NCI-H1092 treated with DMSO at 0.1 percent for 48 hours (cell line): ENCODE data around the gene WDR27.

Experiments used
- DNase-seq: peaks from one replicate; lab custom pipeline; 2025; lab: John Stamatoyannopoulos, UW

The WDR27 gene

DNA sequence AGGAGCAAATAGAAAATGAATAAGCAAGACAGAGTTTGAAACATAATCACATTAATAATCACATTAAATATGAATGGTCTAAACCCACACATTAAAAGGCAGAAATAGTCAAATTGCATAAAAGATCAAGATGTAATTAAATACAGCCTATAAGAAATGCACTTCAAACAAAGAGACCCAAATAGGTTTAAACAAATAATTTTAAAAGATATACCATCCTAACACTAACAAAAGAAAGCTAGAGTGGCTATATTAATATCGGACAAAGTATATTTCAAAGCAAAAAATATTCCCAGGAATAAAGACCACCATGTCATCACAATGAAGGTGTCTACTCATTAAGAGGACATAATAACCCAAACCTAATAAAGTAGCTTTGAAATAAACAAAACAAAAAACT, 140.2 kb downstream of the WDR27 start:
- DNase-seq: no peak

DNA sequence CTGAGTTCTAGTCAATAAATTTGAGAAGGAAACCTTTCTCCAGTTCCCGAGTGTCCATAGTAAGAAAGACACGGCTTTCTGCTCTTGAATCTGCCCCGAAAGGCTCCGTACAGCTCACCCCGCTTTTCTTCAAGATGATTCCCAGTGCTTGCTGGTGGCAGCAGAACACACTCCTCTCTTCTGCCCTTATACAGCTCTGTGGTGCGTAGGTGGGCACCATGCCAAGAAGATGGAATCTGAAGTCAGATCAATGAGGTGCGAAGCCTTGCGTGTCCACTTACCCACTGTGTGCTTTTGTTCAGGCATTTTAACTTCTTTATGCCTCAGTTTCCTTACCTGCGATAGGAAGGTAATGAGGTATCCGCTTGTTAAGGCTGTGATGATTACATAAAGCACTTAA, 142.2 kb downstream of the WDR27 start:
- no peak for DNase-seq

DNA sequence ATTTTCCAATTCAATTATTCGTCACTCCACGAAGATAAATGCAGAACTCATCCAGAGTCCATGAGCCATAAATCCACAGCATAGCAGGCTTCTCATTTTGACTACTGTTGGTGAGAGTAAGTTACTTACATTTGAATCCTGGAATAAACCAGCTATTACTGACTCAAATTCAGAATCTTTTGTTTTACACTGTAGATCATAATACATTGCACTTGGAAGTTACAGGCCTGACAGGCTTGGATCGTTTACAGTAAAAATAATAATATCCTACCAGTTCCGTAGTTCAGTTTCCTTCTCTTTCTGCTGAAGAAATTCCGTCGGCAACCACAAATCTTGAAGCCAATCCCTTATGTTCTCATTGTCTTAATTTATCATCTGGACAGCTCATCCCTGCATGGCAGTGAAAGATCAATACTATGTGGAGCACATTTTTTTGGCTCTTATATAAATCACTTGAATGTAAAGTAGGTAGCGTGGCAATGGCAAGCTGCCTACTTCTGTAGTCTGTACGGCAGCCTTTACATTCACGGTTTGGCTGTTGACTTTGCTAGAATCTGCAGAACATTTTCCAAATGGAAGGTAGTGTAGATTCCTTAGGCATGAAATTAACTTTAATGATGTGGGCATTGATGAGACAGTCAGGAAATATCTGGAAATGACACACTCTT, 142.9 kb downstream of the WDR27 start:
- no peak for DNase-seq

DNA sequence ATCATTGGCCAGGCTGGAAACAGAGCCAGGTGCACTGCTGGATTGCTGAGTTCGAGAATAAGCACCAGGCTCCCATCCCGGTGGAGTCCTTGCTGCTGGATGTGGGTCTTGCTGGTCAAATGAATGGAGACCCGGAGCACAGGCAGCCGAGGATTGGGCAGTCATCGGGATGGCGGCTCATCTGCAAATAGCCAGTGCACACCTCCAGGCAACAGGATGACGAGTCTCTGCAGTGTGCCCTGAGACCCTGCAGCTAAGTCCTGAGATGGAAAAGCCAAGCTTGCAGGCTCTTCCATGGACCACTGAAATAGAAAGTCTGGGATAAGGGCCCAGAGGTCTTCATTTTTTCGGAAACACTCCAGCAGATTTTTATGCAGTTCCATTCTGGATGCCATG, 143.5 kb downstream of the WDR27 start:
- DNase-seq: no peak

DNA sequence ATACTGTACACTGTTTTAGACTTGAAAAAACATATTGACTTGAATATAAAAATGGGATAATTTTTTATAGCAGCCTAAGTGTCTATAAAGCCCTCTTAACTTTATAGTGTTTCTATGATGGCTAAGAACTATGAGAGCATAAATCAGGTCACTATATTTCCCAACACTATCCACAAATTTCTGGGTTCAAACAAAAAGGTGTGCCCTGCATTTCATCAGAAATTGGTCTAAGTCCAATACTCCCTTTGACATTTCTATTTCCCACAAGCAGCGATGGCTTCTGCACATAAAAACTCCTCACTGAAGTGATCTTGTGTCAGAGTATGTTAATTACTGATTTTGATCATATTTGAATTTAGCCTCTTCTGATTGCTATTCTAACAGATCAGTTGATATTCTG, 143.9 kb downstream of the WDR27 start:
- DNase-seq: no peak

DNA sequence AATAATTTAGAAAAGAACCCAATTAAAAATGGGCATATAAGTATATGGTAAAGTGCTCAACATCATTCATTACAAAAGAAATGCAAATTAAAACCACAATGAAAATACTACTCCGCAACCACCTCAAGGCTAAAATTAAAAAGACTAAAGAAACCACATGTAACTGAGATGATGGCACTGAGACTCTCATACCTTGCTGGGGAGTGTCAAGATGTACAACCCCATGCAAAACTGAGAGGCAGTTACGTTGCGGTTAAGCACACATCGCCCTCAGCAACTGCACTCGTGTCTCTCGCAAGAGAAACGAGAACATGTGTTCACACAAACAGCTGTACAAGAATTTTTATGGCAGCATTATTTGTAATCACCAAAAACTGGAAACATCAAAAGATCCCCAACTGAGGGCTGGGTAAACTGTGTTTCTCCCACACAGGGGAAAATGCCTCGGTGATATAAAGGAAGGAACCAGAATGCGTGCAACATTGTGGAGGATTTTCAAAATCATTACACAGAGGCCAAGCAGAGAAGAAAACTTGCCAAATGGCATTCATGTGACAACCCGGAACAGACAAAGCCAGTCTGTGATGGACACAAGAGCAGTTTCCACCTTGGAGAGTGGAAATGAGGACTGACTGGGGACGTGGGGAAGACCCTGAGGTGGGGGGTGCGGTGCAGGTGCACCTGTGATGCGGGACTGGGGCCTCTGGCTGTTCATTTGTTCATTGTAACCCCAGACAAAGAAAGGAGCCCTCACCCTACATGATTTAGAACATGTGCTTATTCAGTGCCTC, 144.9 kb downstream of the WDR27 start:
- no peak for DNase-seq

DNA sequence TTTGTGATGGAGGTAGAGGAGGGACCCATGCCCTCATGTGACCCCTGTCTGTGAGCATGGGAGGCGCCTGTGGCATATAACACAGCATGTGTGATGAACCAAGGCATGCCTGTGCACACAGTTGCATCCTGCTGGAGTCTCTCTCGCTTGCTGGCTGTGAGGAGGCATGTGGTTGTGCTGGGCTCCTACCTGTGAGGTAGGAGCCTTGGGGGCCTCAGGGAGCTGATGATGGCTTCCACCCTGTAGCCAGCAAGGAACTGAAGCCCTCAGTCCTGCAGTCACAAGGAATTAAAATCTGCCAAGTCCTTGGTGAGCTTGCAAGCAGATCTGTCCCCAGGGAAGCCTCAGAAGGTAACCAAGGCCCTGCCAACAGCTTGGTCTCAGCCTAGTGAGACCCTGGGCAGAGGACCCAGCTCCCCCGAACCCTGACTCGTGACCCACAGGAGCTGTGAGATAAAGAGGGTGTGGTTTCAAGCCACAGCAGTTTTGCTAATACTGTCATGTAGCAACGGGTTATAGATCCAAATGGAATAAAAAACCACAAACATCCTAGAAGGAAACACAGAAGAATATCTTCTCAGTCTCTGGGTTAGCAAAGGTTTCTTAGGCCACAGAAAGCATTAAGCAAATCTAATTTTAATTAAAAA, 145.7 kb downstream of the WDR27 start:
- DNase-seq: no peak

DNA sequence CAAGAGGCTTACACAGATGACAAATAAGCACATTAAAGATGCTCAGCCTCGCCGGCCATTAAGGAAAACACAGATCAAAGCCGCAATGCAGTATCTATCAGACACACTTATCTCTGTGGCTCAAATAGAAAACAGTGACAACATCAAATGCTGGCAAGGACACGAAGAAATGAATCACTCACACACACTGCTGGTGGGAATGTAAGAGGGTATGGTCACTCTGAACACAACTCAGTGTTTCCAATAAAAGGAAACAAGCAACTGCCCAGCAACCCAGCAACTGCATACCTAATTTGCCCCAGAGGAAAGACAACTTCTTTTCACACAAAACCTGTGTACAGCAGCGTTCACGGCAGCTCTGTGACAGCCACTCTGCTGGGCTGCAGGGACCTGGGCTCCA, 155.8 kb downstream of the WDR27 start:
- DNase-seq: no peak

DNA sequence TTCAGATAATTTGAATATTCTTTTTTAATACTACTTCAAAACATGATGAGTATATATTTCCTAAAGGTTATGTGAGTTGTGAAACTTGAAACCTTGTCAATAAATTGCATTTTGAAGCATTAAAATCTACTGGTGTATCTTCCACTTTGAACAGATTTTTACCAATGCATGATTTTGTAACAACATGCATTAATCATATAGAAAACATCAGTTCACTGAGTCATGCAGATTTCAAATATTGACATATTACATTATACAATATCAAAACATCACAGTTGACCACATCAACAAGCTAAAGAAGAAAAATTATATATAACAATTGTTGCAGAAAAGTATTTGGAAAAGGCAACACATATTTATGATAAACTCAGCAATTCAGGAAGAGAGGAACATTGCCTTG, 158.1 kb downstream of the WDR27 start:
- no peak for DNase-seq

DNA sequence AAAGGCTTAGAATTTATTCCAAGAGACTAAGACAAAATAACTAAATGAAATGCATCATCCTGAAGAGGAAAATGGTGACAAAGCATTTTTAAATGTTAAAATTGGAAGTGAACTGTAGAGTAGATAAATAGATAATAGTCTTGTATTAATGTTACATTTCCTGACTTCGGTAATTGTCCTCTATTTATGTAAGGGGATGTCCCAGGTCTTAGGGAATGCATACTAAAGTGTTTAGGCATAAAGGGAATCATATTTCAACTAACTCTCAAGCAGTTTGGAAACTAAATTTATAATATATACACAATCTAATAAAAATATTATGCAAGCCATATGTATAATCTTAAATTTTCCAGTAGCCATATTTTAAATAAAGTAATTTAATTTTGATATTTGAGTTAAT, 159.3 kb downstream of the WDR27 start:
- no peak for DNase-seq

DNA sequence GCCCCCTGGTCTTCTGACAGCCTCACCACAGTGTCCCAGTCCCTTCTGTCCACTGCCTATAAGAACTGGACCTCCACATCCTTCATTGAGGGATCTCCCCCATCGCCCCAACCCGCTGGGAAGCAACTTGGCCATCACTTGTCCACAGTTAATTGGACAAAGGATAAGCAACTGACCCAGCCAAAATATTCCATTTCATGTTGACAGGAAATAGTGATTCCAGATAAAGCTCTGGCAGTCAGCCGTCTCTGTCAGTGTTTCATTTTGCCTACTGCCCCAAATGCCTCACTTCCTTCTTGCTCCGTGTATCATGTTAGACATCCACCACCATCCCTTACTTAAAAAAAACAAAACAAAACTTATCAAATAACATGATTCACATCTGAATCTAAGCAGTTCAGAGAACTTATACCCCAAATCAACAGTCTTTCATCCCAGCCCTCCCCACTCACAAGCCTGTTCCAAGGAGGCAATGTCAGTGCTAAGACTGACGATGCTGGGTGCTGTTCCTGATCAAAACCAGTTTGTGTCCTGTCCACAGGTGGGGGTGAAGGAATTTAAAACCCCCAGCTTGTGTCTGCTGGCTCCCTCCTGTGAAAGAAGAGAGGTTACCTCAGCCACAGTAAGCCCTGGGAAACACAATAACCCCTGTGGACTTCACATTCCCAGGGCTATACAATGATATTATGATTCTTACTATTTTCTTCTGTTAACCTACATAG, 162.5 kb downstream of the WDR27 start:
- no peak for DNase-seq

DNA sequence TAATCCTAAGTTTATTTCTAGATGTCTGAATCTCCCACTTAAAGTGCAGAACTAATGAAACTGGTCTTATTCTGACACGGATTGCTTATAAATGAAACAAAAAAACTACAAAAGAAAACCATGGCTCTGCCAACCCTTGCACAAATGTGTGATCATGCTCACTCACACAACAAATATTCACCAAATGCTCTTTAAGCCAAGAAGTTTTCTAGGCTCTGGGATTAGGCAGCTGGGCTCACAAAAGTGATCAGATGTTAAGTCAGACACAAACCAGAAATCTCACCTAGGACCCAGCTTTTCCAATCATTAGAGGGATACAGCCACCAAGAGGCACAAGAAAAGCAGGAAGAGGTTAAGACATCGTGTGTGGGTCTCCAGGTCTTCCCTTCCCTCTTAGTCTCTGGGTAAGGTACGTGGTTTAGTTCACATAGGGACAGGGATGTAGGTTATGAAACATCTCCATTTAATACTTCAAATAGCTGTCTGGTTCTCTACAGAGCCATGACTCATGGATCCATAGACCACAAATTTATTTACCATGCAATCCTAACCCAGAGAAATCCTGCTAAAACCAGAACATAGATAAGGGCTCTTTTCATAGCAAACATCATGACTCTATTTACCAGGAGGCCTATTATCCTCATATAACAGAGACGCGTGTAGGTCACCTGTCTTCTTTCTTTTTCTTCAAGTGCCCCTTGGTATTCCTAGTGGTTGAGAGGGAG, 165.2 kb downstream of the WDR27 start:
- no peak for DNase-seq

DNA sequence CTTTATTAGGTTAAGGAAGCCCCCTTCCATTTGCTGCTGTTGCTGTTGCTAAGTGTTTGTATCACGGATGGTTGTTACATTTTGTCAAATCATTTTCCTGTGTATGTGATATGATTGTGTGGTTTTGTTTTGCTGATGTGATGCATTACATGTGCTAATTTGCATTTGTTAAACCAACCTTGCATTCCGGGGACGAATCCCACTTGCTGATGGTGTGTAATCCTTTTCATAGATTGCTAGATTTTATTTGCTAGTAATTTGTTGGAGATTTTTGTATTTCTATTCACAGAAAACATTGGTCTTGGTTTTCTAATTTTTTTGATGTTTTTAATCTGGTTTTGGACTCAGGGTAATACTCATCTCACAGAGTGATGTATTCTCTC, 167.8 kb downstream of the WDR27 start:
- DNase-seq: no peak

DNA sequence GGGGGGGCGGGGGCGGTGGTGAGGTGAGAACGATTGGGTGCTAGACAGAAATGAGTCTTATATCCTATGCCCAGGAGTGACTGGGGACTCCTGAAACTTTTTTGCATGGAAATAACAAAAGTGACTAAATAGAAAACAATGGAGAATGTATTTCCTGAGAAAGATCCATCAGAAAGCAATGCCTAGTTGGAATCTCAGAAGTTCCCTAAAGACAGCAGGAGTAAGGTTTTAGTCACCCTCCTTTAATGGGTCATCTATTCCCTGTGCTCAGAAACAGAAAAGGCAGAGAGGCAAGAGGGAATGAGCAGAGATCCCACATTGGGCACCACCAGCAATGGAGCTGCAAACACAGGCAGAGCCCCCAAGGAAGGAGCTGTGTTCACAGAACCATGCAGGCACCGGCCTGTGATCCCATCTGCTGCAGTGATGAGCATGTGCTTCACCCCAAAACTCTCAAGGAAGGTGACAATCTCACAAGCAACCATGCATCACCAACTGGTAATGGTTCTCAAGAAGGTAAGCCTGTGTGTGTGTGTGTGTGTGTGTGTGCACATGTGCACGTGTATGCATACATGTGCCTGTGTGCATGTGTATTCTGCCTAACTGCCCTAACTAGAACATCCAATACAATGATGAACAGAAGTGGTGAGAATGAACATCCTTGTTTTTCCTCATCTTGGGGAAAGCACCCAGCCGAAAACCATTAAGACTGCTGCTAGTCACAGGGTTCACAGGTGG, 168.4 kb downstream of the WDR27 start:
- no peak for DNase-seq

DNA sequence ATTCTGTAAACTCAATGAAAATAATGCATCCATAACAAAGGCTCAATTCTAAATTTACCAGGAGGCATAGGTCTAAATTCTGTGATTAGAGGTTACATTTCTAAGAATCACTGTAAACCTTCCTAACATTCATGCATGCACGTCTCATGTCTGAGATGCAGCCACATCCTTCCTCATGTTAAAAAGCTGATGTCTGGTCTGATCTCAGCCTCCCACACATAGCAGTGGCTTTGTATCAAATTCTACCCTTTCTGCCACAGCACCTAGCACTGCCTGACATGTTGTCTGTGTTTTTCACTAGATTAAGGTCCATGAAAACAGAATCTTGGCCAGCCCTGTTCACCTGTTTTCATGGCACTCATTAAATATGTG, 171.1 kb downstream of the WDR27 start:
- no peak for DNase-seq

DNA sequence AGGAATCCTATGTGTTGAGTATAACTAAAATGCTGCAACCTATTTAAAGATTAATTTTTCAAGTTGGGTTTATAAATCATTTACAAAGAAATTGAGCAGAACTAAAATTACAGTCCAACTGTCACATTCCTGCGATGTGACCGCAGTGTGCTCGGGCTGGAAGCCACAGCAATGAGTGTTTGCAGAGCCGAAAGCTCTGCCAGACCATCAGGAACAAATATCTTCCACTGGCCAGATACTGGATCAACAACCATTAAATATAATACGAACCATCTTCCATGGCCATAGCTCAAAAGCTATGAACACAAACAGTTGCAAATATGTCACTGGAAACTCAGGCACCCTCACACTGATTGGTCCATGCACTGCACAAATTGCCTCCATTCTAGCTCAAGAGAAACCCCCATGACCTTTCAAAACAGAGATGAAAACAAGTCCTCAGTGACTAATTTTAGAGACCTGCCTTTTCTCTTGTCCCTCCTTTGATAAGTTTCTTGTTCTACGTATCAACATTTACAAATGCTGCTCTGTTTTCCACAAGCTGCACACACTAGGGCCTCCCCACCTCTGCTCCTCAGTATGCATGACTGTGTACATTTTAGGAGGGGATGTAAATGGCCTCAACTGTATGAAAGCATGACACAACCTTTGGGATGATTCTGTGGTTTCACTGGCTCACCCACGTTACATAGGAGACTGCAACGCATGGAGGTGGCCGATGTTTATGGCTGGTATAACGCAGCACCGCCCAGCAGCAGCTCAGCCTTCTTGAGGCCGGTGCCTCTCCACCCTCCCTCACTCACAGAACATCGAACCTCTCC, 171.7 kb downstream of the WDR27 start:
- peak; percentile 67 for DNase-seq

DNA sequence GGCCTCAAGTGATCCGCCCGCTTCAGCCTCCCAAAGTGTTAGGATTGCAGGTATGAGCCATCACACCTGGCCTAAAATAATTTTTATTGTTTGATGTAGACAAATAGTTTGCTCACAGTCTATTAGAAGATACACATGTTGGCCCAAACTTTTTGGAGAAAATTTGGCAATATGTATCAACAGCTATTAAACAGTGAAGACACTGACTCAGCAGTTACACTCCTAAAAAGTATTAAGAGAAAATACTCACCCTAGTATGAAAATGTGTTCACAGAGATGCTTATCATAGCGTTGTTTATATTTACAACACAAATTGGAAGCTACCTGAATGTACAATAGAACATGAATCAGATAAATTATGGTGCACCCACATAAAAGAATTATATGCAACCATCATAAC, 173.1 kb downstream of the WDR27 start:
- DNase-seq: no peak

DNA sequence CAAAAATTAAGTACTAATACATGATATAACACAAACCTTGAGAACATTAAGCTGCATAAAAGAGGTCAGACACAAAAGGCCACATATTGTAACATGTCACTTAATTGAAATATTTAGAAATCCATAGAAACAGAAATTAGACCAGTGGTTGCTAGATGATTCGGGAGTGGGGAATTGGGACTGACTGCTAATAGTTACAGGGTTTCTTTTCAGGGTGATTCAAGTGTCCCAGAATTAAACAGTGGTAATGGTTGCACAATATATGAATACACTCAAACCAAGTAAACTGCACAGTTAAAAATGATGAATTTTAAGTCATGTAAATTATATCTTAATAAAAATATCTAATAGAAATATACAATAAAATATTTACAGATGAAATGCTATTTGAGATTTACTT, 174.5 kb downstream of the WDR27 start:
- DNase-seq: no peak

DNA sequence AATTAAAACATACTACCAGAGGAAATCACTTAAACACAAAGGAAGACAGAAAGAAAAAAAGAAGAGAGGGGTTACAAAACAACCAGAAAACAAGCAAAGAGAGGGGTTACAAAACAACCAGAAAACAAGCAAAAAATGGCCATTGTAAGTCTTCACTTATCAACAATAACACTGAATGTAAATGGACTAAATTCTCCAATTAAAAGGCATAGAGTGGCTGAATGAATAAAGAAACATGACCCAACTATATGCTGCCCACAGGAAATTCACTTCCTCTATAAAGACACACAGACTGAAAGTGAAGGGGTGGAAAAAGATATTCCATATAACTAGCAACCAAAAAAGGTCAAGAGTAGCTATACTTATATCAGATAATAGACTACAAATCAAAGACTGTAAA, 180.0 kb downstream of the WDR27 start:
- DNase-seq: no peak

DNA sequence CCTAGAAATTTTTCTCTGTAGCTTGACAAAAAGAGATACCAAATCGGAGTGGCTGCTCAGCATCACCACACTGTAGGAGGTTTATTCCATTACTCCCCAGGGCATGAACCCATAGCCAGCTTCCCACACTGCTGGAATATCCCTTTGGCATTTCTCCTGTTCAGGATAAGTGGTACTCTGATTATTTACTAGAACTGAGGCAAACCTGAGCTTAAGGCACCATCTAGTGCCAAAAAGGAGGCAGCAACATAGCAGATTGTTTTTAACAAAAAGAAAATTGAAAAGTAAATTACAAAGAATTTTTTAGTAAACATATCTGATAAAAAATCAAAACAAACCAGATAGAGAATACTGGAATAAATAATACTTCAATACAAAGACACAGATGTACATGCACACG, 181.7 kb downstream of the WDR27 start:
- DNase-seq: no peak

DNA sequence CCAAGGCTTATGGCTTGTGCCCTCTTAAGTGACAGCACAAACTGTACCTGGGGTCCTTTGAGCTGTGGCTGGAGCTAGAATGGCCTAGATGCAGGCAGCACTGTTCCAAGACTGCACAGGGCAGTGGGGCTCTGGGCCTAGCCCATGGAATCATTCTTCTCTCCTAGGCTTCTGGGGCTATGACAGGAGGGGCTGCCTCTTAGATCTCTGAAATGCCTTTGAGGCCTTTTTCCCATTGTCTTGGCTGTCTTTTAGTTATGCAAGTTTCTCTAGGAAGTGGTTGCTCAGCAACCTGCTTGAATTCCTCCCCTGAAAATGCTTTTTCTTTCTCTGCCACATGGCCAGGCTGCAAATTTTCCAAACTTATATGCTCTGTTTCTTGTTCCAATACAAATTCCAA, 183.4 kb downstream of the WDR27 start:
- DNase-seq: no peak
